Large intestine (tissue), 3 donors: ENCODE results near the gene CBL. TPM values are rescaled to one million over a fixed set of nuclear protein-coding genes. Genes with fewer than 3 reads are reported as not detected.
A peak's percentile ranks its signal among the peaks of the same experiment; 100 is the strongest.
"Not testable (repeated sequence)": the region's sequence is repeated elsewhere in the genome, so short reads cannot be mapped to it uniquely, and the experiment has no call there.

Source experiments
- DNase-seq, 2 donors: peaks; one replicate each; pipeline versions ENCODE4 v3.0.0 to v3.0.0-alpha.2; 2013
- H3K27ac ChIP-seq: one replicate; pipeline ENCODE4 v1.5.1; 2013; ENCODE audit warnings: low read length
- H3K27me3 ChIP-seq: 2 replicates; pipeline ENCODE4 v1.6.1; 2013; ENCODE audit warnings: low read length; ENCODE audit not compliant: control insufficient read depth, insufficient read depth
- H3K36me3 ChIP-seq: 2 replicates; pipeline ENCODE4 v1.6.1; 2013; ENCODE audit warnings: low read length; ENCODE audit not compliant: control insufficient read depth, insufficient read depth
- H3K4me1 ChIP-seq: one replicate; pipeline ENCODE4 v1.6.1; 2013; ENCODE audit warnings: low read length; ENCODE audit not compliant: control insufficient read depth, insufficient read depth
- H3K4me3 ChIP-seq: one replicate; pipeline ENCODE4 v1.5.1; 2013; ENCODE audit warnings: low read length
- H3K9me3 ChIP-seq: one replicate; pipeline ENCODE4 v1.6.1; 2013; ENCODE audit warnings: mild to moderate bottlenecking, low read depth, low read length, moderate library complexity; ENCODE audit not compliant: control insufficient read depth
- WGBS: methylation state at CpG from one replicate; pipeline ENCODE4 v1.1.5; 2013; ENCODE audit warnings: low lambda C conversion rate; ENCODE audit not compliant: insufficient coverage; 5-methylcytosine and 5-hydroxymethylcytosine counted together
- polyA plus RNA-seq: library from polyadenylated mRNA; unstranded; fragments of 120-200 nt; gene quantifications from one replicate; pipeline ENCODE4 v1.2.1, GENCODE V29; 2013

CBL gene
- polyA plus RNA-seq, 1 donor: 12.7 TPM

DNA sequence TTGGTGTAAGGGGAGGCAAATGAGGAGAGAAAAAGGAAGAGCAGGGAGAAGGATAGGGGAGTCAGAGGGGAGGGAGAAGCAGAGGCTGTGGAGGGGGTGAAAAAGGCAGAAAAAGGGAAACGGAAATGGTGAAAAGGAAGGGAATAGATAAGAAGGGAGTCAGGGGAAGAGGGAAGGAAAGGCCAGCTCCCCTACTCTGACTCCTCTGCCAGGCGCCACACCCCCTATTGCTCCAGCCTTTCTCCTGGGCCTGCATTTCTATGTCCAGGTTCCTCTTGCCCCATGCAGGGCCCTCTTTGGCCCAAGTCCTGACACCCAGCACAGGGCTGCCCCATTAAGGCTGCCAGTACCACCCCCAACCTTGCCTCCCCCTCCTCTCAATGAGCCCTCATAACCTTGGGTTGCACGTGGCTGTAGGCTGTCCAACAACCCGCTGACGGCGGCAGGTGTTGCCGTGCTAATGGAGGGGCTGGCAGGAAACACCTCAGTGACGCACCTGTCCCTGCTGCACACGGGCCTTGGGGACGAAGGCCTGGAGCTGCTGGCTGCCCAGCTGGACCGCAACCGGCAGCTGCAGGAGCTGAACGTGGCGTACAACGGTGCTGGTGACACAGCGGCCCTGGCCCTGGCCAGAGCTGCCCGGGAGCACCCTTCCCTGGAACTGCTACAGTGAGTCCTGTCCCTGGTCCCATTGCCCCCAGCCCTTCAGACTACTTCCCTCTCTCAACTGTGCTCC is 24.3 kb upstream of the CBL start:
- Histone ChIP-seq H3K4me3 (no peak overlapping the region), H3K9me3 (no peaks in the 10 kb centered on the region), H3K36me3 (peaks cover 44% of the 10 kb centered on the region), H3K27ac (no peak overlapping the region), H3K27me3 (no peaks in the 10 kb centered on the region), H3K4me1 (peaks cover 10% of the 10 kb centered on the region)
- DNase-seq: no peak
- WGBS: 71% methylated on average over 1 of the region's 17 CpGs

DNA sequence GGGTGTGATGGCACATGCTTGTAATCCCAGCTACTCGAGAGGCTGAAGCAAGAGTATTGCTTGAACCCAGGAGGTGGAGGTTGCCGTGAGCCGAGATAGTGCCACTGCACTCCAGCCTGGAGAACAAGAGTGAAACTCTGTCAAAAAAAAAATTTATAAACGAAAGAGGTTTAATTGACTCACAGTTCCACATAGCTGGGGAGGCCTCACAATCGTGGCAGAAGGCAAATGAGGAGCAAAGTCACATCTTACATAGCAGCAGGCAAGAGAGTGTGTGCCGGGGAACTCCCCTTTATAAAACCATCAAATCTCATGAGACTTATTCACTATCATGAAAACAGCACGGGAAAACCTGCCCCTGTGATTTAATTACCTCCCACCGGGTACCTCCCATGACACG is 21.7 kb upstream of the CBL start:
- peaks cover 34% of the 10 kb centered on the region for H3K36me3 ChIP-seq
- WGBS: 83% methylated on average over 1 of the region's 9 CpGs
- not testable (repeated sequence) for H3K27me3 ChIP-seq, DNase-seq, H3K9me3 ChIP-seq, H3K27ac ChIP-seq, H3K4me3 ChIP-seq
- H3K4me1 ChIP-seq: peaks cover 28% of the 10 kb centered on the region

DNA sequence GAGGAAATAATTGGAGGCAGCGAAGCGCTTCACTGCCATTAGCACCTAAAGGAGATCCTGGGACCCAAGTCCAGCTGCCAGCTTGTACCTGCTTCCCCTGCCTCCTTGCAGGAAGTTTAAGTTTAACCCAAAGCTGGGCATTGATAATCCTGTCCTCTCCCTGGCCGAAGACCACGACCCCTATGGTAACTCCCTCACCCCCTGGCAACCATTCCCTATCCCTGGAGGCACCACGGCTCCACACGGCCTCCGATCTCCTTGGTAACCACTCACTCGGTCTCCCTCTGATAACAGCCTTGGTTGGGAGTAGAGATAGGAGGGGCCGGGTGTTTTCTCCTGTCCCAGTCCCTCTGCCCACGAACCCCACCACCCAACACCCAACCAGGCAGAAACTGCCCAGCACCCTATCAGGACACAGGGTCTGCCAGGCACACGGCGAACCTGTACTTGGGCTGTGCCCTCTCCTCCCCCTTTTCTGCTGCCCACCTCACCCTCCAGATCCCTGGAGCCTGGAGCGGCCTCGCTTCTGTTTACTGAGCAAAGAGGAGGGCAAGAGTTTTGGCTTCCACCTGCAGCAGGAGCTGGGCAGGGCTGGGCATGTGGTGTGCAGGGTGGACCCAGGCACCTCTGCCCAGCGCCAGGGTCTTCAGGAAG is 20.0 kb upstream of the CBL start:
- peak in 1 of 2 donors; percentile 55 for DNase-seq
- peak overlapping the region; percentile 64 for H3K4me3 ChIP-seq
- H3K27ac ChIP-seq: peak overlapping the region; percentile 64

DNA sequence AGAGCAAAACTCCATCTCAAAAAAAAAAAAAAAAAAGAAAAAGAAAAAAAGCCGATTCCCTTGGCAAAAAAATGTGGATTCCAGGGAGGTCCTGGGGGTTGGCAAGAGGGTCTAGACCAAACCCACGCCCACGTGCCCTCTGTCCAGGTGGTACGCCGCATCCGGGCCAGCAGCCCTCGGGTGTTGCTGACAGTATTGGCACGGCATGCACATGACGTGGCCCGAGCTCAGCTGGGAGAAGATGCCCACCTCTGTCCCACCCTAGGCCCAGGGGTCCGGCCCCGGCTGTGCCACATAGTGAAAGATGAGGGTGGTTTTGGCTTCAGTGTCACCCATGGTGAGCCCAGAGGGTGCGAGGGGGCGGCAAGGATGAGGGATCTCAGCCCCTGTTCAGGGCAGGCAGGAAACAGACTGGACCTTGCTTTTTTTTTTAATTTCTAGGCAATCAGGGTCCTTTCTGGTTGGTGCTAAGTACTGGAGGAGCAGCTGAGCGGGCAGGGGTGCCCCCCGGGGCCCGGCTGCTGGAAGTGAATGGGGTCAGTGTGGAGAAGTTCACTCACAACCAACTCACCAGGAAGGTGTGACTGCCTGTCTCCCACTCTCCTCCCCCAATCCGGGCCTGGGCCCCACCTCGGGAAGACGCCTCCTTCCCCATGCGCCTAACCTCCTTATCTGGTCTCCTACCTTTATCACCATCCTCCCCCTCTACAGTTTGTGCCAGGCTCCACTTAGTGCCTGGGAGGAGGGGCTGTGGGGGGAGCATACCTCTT is 18.8 kb upstream of the CBL start:
- Histone ChIP-seq H3K9me3 (no peaks in the 10 kb centered on the region), H3K4me1 (peaks cover 33% of the 10 kb centered on the region), H3K4me3 (no peak overlapping the region), H3K36me3 (peaks cover 13% of the 10 kb centered on the region), H3K27me3 (no peaks in the 10 kb centered on the region), H3K27ac (no peak overlapping the region)
- no CpG with 5 or more reads among the region's 21 CpGs for WGBS
- DNase-seq: no peak

More for the DNA sequence above, 20.0 kb upstream of the CBL start:
- Histone ChIP-seq H3K36me3 (peaks cover 23% of the 10 kb centered on the region), H3K27me3 (no peaks in the 10 kb centered on the region), H3K9me3 (no peaks in the 10 kb centered on the region), H3K4me1 (peaks cover 33% of the 10 kb centered on the region)
- no CpG with 5 or more reads among the region's 15 CpGs for WGBS

DNA sequence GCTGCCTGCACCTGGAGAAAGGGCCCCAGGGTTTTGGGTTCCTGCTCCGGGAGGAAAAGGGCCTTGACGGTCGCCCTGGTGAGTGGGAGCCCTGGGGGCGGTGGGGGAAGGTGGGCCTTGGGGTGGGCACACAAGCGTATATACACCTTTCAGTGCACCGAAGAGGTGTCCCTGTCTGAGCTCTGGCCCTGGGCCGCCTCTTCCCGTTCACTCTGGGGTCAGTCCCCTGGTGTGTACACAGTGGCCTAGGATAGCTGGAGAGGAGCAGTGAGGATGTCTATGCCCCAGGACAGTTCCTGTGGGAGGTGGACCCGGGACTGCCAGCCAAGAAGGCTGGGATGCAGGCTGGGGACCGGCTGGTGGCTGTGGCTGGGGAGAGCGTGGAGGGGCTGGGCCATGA is 18.1 kb upstream of the CBL start:
- no peaks in the 10 kb centered on the region for H3K27me3 ChIP-seq
- H3K27ac ChIP-seq: no peak overlapping the region
- H3K36me3 ChIP-seq: peaks cover 10% of the 10 kb centered on the region
- WGBS: no CpG with 5 or more reads among the region's 11 CpGs
- peaks cover 33% of the 10 kb centered on the region for H3K4me1 ChIP-seq
- H3K9me3 ChIP-seq: no peaks in the 10 kb centered on the region
- H3K4me3 ChIP-seq: no peak overlapping the region
- no peak for DNase-seq

DNA sequence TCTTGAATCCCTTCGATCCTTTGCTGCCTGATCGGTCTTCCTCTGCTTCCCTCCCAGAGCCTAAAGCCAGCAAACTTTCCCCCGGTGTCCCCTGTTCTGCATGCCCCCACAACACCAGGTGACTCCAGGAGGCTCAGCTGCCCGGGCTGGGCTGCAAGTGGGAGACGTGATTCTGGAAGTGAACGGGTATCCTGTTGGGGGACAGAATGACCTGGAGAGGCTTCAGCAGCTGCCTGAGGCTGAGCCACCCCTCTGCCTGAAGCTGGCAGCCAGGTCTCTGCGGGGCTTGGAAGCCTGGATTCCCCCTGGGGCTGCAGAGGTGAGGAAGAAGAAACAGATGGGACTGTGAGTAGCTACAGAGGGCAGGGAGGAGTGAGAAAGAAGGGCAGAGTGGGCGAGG is 17.3 kb upstream of the CBL start:
- WGBS: 100% methylated on average over 1 of the region's 8 CpGs
- no peaks in the 10 kb centered on the region for H3K27me3 ChIP-seq
- peaks cover 3% of the 10 kb centered on the region for H3K36me3 ChIP-seq

DNA sequence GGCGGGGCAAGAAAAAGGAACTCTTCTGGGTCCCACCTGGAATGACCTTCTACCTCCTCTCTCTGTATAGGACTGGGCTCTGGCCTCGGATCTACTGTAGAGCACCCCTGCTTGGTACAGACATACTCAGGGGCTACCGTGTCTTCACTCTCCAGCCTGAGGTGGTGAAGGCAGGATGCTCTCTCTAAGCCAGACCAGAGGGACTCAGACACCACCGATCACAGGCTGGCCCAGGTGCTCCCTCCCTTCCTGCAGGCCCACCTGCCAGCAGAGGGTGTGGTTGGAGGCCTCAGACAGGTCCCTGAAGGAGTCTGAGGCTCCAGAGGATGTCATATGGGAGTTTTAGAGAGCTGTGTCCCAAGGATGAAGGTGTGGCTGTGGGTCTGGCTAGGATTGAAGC is 16.7 kb upstream of the CBL start:
- Histone ChIP-seq H3K4me1 (peaks cover 33% of the 10 kb centered on the region), H3K36me3 (peaks cover 3% of the 10 kb centered on the region), H3K27me3 (no peaks in the 10 kb centered on the region), H3K27ac (no peak overlapping the region), H3K9me3 (no peaks in the 10 kb centered on the region), H3K4me3 (no peak overlapping the region)
- DNase-seq: no peak
- WGBS: no CpG with 5 or more reads among the region's 4 CpGs

More for the DNA sequence above, 17.3 kb upstream of the CBL start:
- no peak for DNase-seq
- Histone ChIP-seq H3K4me1 (peaks cover 33% of the 10 kb centered on the region), H3K9me3 (no peaks in the 10 kb centered on the region), H3K27ac (no peak overlapping the region), H3K4me3 (no peak overlapping the region)

DNA sequence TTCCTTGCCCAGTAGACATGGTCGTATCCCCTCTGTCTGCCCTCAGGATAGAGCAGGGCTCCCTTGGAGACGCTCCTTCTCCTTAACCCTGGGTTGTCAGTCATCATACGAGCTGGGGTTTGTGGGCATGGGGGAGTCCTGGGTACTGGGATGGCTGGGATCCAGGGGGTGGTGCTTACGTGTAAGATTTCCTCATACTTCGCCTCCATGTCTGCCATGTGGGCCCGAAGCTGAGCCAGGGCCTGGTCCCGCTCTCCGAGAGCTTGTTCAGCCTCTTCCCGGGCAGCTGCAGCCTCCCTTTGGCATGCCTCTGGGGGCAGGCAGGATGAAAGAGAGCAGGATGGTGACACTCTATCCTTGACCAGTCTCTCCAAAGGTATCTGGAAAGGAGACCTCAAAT is 15.6 kb upstream of the CBL start:
- H3K9me3 ChIP-seq: no peaks in the 10 kb centered on the region
- peaks cover 3% of the 10 kb centered on the region for H3K36me3 ChIP-seq
- H3K27ac ChIP-seq: no peak overlapping the region
- peaks cover 33% of the 10 kb centered on the region for H3K4me1 ChIP-seq
- H3K4me3 ChIP-seq: no peak overlapping the region
- no peak for DNase-seq
- no peaks in the 10 kb centered on the region for H3K27me3 ChIP-seq
- WGBS: no CpG with 5 or more reads among the region's 9 CpGs

DNA sequence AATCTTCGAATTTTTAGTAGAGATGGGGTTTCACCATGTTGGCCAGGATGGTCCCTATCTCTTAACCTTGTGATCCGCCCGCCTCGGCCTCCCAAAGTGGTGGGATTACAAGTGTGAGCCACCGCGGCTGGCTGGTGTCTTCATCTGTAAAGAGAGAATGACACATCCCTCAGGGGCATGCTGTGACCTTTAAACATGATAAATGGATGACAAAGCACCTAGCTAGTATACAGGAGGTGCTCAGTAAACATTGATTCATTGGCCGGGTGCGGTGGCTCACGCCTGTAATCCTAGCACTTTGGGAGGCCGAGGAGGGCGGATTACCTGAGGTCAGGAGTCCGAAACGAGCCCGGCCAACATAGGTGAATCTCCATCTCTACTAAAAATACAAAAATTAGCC is 14.9 kb upstream of the CBL start:
- not testable (repeated sequence) for H3K9me3 ChIP-seq, H3K4me3 ChIP-seq, H3K36me3 ChIP-seq, H3K27ac ChIP-seq, H3K27me3 ChIP-seq, DNase-seq
- H3K4me1 ChIP-seq: peaks cover 28% of the 10 kb centered on the region
- no CpG with 5 or more reads among the region's 14 CpGs for WGBS

DNA sequence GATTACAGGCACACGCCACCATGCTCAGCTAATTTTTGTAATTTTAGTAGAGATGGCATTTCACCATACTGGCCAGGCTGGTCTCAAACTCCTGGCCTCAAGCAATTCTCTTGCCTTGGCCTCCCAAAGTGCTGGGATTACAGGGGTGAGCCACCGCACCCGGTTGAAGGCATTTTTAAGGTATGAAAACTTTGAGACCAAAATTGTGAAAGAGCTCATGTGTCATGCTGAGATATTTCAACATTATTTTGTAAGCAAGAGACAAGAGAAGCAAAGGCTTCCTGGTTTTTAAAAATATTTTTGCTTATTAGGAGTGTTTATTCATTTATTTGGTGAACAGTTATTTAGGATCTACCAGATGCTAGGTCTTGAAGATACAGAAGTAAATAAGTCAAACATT is 14.0 kb upstream of the CBL start:
- no peak for DNase-seq
- H3K27me3 ChIP-seq: no peaks in the 10 kb centered on the region
- no peak overlapping the region for H3K4me3 ChIP-seq
- peaks cover 3% of the 10 kb centered on the region for H3K36me3 ChIP-seq
- no peaks in the 10 kb centered on the region for H3K9me3 ChIP-seq
- H3K27ac ChIP-seq: no peak overlapping the region
- WGBS: no CpG with 5 or more reads among the region's 3 CpGs
- H3K4me1 ChIP-seq: peaks cover 22% of the 10 kb centered on the region
